ENCODE results near the gene GHRH.

DNA sequence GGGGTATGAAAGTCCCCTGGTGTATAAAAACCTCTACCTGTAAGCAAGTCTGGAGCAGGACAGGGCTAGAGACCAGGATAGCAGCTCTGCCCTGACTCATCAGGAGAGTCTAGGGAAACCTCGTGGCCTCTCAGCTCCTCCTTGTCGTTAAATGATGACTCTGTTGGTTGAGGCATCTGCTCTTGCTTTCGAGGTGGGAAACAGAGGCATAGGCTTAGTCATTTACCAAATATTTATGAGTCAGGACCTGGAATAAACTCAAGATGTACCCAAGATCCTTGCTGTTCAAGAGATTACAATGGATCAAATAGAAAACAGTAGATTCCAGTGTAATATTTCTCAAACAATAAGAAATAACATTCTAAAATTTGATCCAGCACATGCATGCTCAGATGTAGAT, 33.4 kb upstream of the GHRH start:
- TF ChIP-seq, protein P1, sequence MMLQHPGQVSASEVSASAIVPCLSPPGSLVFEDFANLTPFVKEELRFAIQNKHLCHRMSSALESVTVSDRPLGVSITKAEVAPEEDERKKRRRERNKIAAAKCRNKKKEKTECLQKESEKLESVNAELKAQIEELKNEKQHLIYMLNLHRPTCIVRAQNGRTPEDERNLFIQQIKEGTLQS (CRISPR knock-in tag; conservative IDR thresholded peaks at IDR 0.05): no peak
- TF ChIP-seq, protein P2, sequence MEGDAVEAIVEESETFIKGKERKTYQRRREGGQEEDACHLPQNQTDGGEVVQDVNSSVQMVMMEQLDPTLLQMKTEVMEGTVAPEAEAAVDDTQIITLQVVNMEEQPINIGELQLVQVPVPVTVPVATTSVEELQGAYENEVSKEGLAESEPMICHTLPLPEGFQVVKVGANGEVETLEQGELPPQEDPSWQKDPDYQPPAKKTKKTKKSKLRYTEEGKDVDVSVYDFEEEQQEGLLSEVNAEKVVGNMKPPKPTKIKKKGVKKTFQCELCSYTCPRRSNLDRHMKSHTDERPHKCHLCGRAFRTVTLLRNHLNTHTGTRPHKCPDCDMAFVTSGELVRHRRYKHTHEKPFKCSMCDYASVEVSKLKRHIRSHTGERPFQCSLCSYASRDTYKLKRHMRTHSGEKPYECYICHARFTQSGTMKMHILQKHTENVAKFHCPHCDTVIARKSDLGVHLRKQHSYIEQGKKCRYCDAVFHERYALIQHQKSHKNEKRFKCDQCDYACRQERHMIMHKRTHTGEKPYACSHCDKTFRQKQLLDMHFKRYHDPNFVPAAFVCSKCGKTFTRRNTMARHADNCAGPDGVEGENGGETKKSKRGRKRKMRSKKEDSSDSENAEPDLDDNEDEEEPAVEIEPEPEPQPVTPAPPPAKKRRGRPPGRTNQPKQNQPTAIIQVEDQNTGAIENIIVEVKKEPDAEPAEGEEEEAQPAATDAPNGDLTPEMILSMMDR (IDR thresholded peaks at IDR 0.05): no peak
- TF ChIP-seq, protein P3, sequence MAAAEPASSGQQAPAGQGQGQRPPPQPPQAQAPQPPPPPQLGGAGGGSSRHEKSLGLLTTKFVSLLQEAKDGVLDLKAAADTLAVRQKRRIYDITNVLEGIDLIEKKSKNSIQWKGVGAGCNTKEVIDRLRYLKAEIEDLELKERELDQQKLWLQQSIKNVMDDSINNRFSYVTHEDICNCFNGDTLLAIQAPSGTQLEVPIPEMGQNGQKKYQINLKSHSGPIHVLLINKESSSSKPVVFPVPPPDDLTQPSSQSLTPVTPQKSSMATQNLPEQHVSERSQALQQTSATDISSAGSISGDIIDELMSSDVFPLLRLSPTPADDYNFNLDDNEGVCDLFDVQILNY (CRISPR knock-in tag; IDR thresholded peaks at IDR 0.05): no peak
- TF ChIP-seq NFYB (CRISPR knock-in tag; conservative IDR thresholded peaks at IDR 0.05; ENCODE audit: low read depth) (no peak), TEAD4 (CRISPR knock-in tag; IDR thresholded peaks at IDR 0.05) (no peak), GTF2I (CRISPR knock-in tag; conservative IDR thresholded peaks at IDR 0.05) (no peak)
- TF ChIP-seq, protein P4, sequence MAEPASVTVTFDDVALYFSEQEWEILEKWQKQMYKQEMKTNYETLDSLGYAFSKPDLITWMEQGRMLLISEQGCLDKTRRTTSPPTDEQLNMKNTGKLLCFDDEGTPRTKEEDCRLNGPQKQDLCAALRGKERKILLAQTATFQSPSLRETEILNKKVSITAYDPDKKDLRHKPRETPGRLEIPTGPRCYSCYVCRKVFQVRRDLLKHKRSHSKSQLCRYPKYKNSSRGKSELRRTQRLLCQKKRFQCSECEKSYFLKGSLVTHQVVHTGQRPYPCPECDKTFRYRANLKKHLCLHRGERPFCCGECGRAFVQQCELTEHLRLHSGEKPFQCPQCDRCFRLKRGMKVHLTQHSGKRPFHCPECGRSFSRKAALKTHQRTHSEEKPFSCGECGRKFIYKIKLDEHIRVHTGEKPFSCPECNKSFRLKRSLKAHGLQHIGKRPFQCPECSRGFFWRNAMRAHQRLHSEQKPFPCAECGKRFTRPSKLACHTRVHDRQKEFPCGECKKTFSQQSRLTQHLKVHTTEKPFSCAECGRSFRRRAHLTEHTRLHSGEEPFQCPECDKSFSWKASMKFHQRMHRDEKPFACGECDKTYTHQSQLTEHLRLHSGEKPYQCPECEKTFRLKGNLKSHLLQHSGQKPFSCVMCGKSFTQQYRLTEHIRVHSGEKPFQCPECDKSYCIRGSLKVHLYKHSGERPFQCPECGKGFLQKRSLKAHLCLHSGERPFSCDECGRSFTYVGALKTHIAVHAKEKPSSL (CRISPR knock-in tag; conservative IDR thresholded peaks at IDR 0.05): no peak
